Choroid plexus epithelial cell (primary cell): ENCODE measurements around the gene CBX5.
A peak's percentile ranks its signal among the peaks of the same experiment; 100 is the strongest.

Experiments
- DNase-seq: peaks from one replicate; pipeline ENCODE4 v3.0.0-alpha.2; 2010; ENCODE audit warnings: low read depth
- H3K4me3 ChIP-seq: 2 replicates; pipeline ENCODE4 v1.5.1; 2011; ENCODE audit warnings: low read depth, mild to moderate bottlenecking, control low read depth, low read length, moderate library complexity
- CTCF ChIP-seq: conservative IDR thresholded peaks from 2 replicates; pipeline ENCODE4 v1.5.1; 2011; ENCODE audit warnings: low read depth, mild to moderate bottlenecking, control low read depth, inconsistent platforms, low read length, moderate library complexity

Gene CBX5

GRCh38 chr12:54306925-54307741 lies 27.2 kb upstream of the CBX5 start:
- TF ChIP-seq CTCF, result no peak
- H3K4me3 ChIP-seq, result no peak overlapping the region
- DNase-seq, result peak; percentile 74

GRCh38 chr12:54304187-54304810 lies 24.4 kb upstream of the CBX5 start:
- peak; percentile 71 for DNase-seq
- H3K4me3 ChIP-seq, result peak overlapping the region; percentile 8
- TF ChIP-seq CTCF, result no peak

GRCh38 chr12:54303640-54304039 lies 23.7 kb upstream of the CBX5 start:
- H3K4me3 ChIP-seq, result no peak overlapping the region
- no peak for TF ChIP-seq CTCF
- DNase-seq, result no peak

- H3K4me3 ChIP-seq, result no peak overlapping the region
- TF ChIP-seq CTCF, result no peak
- DNase-seq, result no peak
These were observed 21.6 kb upstream of the CBX5 start for GRCh38 chr12:54301428-54302048.

- peak; percentile 74 for DNase-seq
- no peak for TF ChIP-seq CTCF
- H3K4me3 ChIP-seq, result peak within 1 kb of the TSS; percentile 36
These were observed 21.0 kb upstream of the CBX5 start, which contains the start of gene NFE2 for GRCh38 chr12:54300732-54301427. TSS of gene NFE2 (minus strand) at chr12:54301015. CDS start at chr12:54295248, 5,767 bp downstream.

- no peak for DNase-seq
- no peak for TF ChIP-seq CTCF
- H3K4me3 ChIP-seq, result no peak overlapping the region
These were observed 20.4 kb upstream of the CBX5 start for GRCh38 chr12:54300225-54300731.
